CD14-positive monocyte (primary cell): ENCODE data around the gene OR11A1. TPM values are rescaled to one million over a fixed set of nuclear protein-coding genes. Genes with fewer than 3 reads are reported as not detected.

ENCODE experiments used
- DNase-seq, 3 donors: peaks; one replicate each; pipeline ENCODE4 v3.0.0-alpha.2; 2011 to 2022
- H2AFZ ChIP-seq: 2 replicates; pipeline ENCODE4 v1.6.0; 2012; ENCODE audit warnings: mild to moderate bottlenecking, low read depth, low read length, inconsistent platforms; ENCODE audit not compliant: insufficient read depth, poor library complexity, severe bottlenecking
- H3K27ac ChIP-seq, 2 donors: 1 replicate in 1 of 2; 2 replicates in 1 of 2; pipeline ENCODE4 v1.5.1; 2012 to 2013; ENCODE audit warnings: low read length in 2 of 2, control low read depth in 1 of 2, inconsistent platforms in 1 of 2, low read depth in 1 of 2, mild to moderate bottlenecking in 1 of 2
- H3K27me3 ChIP-seq, 2 donors: one replicate each; pipeline versions ENCODE4 v1.6.0 to v1.6.1; 2011 to 2013; ENCODE audit warnings: low read length in 2 of 2; ENCODE audit not compliant: control insufficient read depth in 2 of 2, insufficient read depth in 2 of 2
- H3K36me3 ChIP-seq, 2 donors: replicated peaks in 1 of 2; 1 replicate in 1 of 2; 2 replicates in 1 of 2; pipeline versions ENCODE4 v1.5.1 to v1.6.1; 2012 to 2013; ENCODE audit warnings: low read length in 2 of 2, control low read depth in 1 of 2, inconsistent platforms in 1 of 2, mild to moderate bottlenecking in 1 of 2; ENCODE audit not compliant: insufficient read depth in 2 of 2, control insufficient read depth in 1 of 2
- H3K4me1 ChIP-seq, 2 donors: 1 replicate in 1 of 2; 2 replicates in 1 of 2; pipeline versions ENCODE4 v1.5.1 to v1.6.1; 2012 to 2013; ENCODE audit warnings: low read length in 2 of 2, control low read depth in 1 of 2, inconsistent platforms in 1 of 2, mild to moderate bottlenecking in 1 of 2, moderate library complexity in 1 of 2; ENCODE audit not compliant: insufficient read depth in 2 of 2, control insufficient read depth in 1 of 2
- H3K4me2 ChIP-seq: replicated peaks from 2 replicates; pipeline ENCODE3; 2012; ENCODE audit warnings: low read length, moderate library complexity, mild to moderate bottlenecking; ENCODE audit not compliant: poor library complexity, severe bottlenecking; ENCODE audit errors: extremely low read depth
- H3K4me3 ChIP-seq, 3 experiments: fragments of 200-600 bp in 1 of 3; sonication (generic) in 1 of 3; replicated peaks in 1 of 3; 1 replicate in 2 of 3; 2 replicates in 1 of 3; pipeline ENCODE4 v1.5.1; 2011 to 2013; ENCODE audit warnings: low read length in 3 of 3, mild to moderate bottlenecking in 3 of 3, control low read depth in 2 of 3, low read depth in 2 of 3, inconsistent platforms in 1 of 3, moderate library complexity in 1 of 3
- H3K79me2 ChIP-seq: 2 replicates; pipeline ENCODE4 v1.6.0; 2012; ENCODE audit warnings: mild to moderate bottlenecking, control low read depth, inconsistent platforms, low read length, moderate library complexity; ENCODE audit not compliant: insufficient read depth
- H3K9ac ChIP-seq: 2 replicates; pipeline ENCODE4 v1.6.0; 2017; ENCODE audit warnings: low read length, mild to moderate bottlenecking; ENCODE audit not compliant: insufficient read depth, poor library complexity, severe bottlenecking
- H3K9me3 ChIP-seq, 2 donors: replicated peaks in 1 of 2; 1 replicate in 1 of 2; 2 replicates in 1 of 2; pipeline versions ENCODE4 v1.5.1 to v1.6.1; 2012 to 2013; ENCODE audit warnings: low read length in 2 of 2, control low read depth in 1 of 2; ENCODE audit not compliant: control insufficient read depth in 1 of 2, insufficient read depth in 1 of 2
- H4K20me1 ChIP-seq: 2 replicates; pipeline ENCODE4 v1.6.0; 2012; ENCODE audit warnings: mild to moderate bottlenecking, low read length, control low read depth, moderate library complexity; ENCODE audit not compliant: insufficient read depth
- H3K27ac Mint-ChIP-seq, 7 donors: one replicate each; pipeline ENCODE4 v1.8.0; 2020; ENCODE audit warnings: mild to moderate bottlenecking in 7 of 7, mixed read lengths in 7 of 7, moderate library complexity in 6 of 7, inconsistent platforms in 2 of 7
- H3K27me3 Mint-ChIP-seq, 3 donors: one replicate each; pipeline ENCODE4 v1.8.0; 2021 to 2022; ENCODE audit warnings: low read depth in 3 of 3, mild to moderate bottlenecking in 3 of 3, mixed read lengths in 3 of 3, moderate library complexity in 3 of 3, inconsistent platforms in 1 of 3
- H3K36me3 Mint-ChIP-seq, 2 donors: one replicate each; pipeline ENCODE4 v1.8.0; 2020; ENCODE audit warnings: mixed read lengths in 2 of 2, inconsistent platforms in 1 of 2, mild to moderate bottlenecking in 1 of 2
- H3K4me1 Mint-ChIP-seq: one replicate; pipeline ENCODE4 v1.8.0; 2020; ENCODE audit warnings: mild to moderate bottlenecking, mixed read lengths
- H3K4me3 Mint-ChIP-seq, 2 donors: one replicate each; pipeline ENCODE4 v1.8.0; 2020; ENCODE audit warnings: mild to moderate bottlenecking in 2 of 2, mixed read lengths in 2 of 2, moderate library complexity in 1 of 2
- H3K9me3 Mint-ChIP-seq, 7 donors: one replicate each; pipeline ENCODE4 v1.8.0; 2020 to 2022; ENCODE audit warnings: mixed read lengths in 7 of 7, mild to moderate bottlenecking in 6 of 7, moderate library complexity in 6 of 7, inconsistent platforms in 2 of 7
- CTCF ChIP-seq: fragments of 200-600 bp; IDR thresholded peaks from one replicate; pipeline ENCODE4 v1.8.0; 2022; ENCODE audit warnings: antibody characterized with exemption, mild to moderate bottlenecking
- WGBS: methylation state at CpG from one replicate; pipeline ENCODE4 v1.1.5; 2013; ENCODE audit warnings: missing lambda C conversion rate; ENCODE audit not compliant: insufficient coverage; 5-methylcytosine and 5-hydroxymethylcytosine counted together
- intact Hi-C, 2 donors: fragments of 100-400 bp; cut with micrococcal nuclease; formaldehyde crosslinking; loops; one replicate each; pipeline versions ENCODE4 v1.15.0 to v1.15.1; 2023
- polyA plus RNA-seq, 3 donors: library from polyadenylated mRNA; depleted of rRNA in 1 of 3; unstranded in 2 of 3; stranded (reverse) in 1 of 3; fragments of 300-500 nt in 2 of 3; fragments of >200 nt in 1 of 3; fragmentation: Illumina TruSeq in 2 of 3; gene quantifications; 1 replicate in 2 of 3; 2 replicates in 1 of 3; pipeline ENCODE4 v1.2.3, GENCODE V29; 2012 to 2021

The OR11A1 gene
- polyA plus RNA-seq, 3 donors: not detected

GRCh38 chr6:29499704-29500103 is 42.8 kb upstream of the OR11A1 start:
- peaks cover 0 to 9% (median 0%) of the 10 kb centered on the region in 3 donors for H3K27me3 Mint-ChIP-seq
- WGBS: 61% methylated on average over 3 of the region's 5 CpGs

GRCh38 chr6:29496961-29497360 is 40.1 kb upstream of the OR11A1 start:
- Histone ChIP-seq H3K27me3 (no peaks in the 10 kb centered on the region), H4K20me1 (no peaks in the 10 kb centered on the region), H2AFZ (no peak overlapping the region), H3K4me2 (no peak overlapping the region), H3K9ac (no peak overlapping the region), H3K9me3 (no peaks in the 10 kb centered on the region), H3K4me1 (no peaks in the 10 kb centered on the region), H3K27ac (no peak overlapping the region), H3K4me3 (no peak overlapping the region), H3K36me3 (no peaks in the 10 kb centered on the region), H3K79me2 (no peaks in the 10 kb centered on the region)
- Mint-ChIP-seq H3K36me3 (no peaks in the 10 kb centered on the region), H3K27ac (no peak overlapping the region), H3K4me3 (no peak overlapping the region), H3K27me3 (peaks cover 0 to 9% (median 3%) of the 10 kb centered on the region in 3 donors), H3K4me1 (no peaks in the 10 kb centered on the region), H3K9me3 (no peaks in the 10 kb centered on the region)
- WGBS: no CpG with 5 or more reads among the region's 4 CpGs
- no peak for DNase-seq
- intact Hi-C loops: no loop called here
- no peak for TF ChIP-seq CTCF

More at GRCh38 chr6:29499704-29500103, 42.8 kb upstream of the OR11A1 start:
- H4K20me1 ChIP-seq: no peaks in the 10 kb centered on the region
- Mint-ChIP-seq H3K36me3 (no peaks in the 10 kb centered on the region), H3K27ac (no peak overlapping the region), H3K4me3 (no peak overlapping the region), H3K9me3 (peaks cover 0 to 1% (median 0%) of the 10 kb centered on the region in 7 donors), H3K4me1 (no peaks in the 10 kb centered on the region)
- no peaks in the 10 kb centered on the region for H3K27me3 ChIP-seq
- H3K36me3 ChIP-seq: no peaks in the 10 kb centered on the region
- no peaks in the 10 kb centered on the region for H3K4me1 ChIP-seq
- no peak for DNase-seq
- H3K9me3 ChIP-seq: no peaks in the 10 kb centered on the region
- H3K4me3 ChIP-seq: no peak overlapping the region
- H2AFZ ChIP-seq: no peak overlapping the region
- H3K4me2 ChIP-seq: no peak overlapping the region
- intact Hi-C loops: no loop called here
- no peak overlapping the region for H3K27ac ChIP-seq
- no peak overlapping the region for H3K9ac ChIP-seq
- H3K79me2 ChIP-seq: no peaks in the 10 kb centered on the region
- TF ChIP-seq CTCF: no peak
